Peyer's patch (tissue), 4 donors: ENCODE measurements around the gene ZDHHC21. TPM values are rescaled to one million over a fixed set of nuclear protein-coding genes. Genes with fewer than 3 reads are reported as not detected.

Source experiments
- DNase-seq, 3 donors: peaks; one replicate each; pipeline ENCODE4 v3.0.0-alpha.2; 2017 to 2019
- H3K27ac ChIP-seq, 4 donors: fragments of 200-600 bp; sonication (generic); one replicate each; pipeline ENCODE4 v1.5.1; 2016 to 2019
- H3K27me3 ChIP-seq, 2 donors: fragments of 200-600 bp; sonication (generic); one replicate each; pipeline ENCODE4 v1.5.1; 2019
- H3K36me3 ChIP-seq, 3 donors: fragments of 200-600 bp; sonication (generic); one replicate each; pipeline ENCODE4 v1.5.1; 2016 to 2019
- H3K4me1 ChIP-seq, 4 donors: fragments of 200-600 bp; sonication (generic); one replicate each; pipeline ENCODE4 v1.5.1; 2016 to 2019
- H3K4me3 ChIP-seq, 4 donors: fragments of 200-600 bp; sonication (generic); 1 replicate in 3 of 4; 2 replicates in 1 of 4; pipeline ENCODE4 v1.5.1; 2016 to 2019; ENCODE audit warnings: mild to moderate bottlenecking in 1 of 4
- H3K9me3 ChIP-seq, 4 donors: fragments of 200-600 bp; sonication (generic); one replicate each; pipeline ENCODE4 v1.5.1; 2016 to 2019; ENCODE audit warnings: mild to moderate bottlenecking in 1 of 4
- POLR2A ChIP-seq, 2 donors: fragments of 450-650 bp; IDR thresholded peaks; one replicate each; pipeline ENCODE4 v1.5.1; 2017; ENCODE audit warnings: antibody characterized with exemption in 2 of 2, mild to moderate bottlenecking in 2 of 2, moderate library complexity in 2 of 2
- total RNA-seq, 4 donors: library from RNA; depleted of rRNA; stranded (reverse); fragments of >200 nt; gene quantifications; one replicate each; pipeline ENCODE4 v1.1.0, GENCODE V29; 2016
- TF ChIP-seq, protein P1 (sequence below), 6 experiments: fragments of 450-650 bp in 4 of 6; fragments of 200-600 bp in 2 of 6; sonication (generic) in 1 of 6; IDR thresholded peaks; one replicate each; pipeline ENCODE4 v1.5.1; 2017 to 2019; ENCODE audit warnings: antibody characterized with exemption in 6 of 6, mild to moderate bottlenecking in 3 of 6, moderate library complexity in 1 of 6

Gene ZDHHC21
- total RNA-seq, 4 donors from 2014 or later: 12.4 to 52.5 (median 38.2) TPM

DNA sequence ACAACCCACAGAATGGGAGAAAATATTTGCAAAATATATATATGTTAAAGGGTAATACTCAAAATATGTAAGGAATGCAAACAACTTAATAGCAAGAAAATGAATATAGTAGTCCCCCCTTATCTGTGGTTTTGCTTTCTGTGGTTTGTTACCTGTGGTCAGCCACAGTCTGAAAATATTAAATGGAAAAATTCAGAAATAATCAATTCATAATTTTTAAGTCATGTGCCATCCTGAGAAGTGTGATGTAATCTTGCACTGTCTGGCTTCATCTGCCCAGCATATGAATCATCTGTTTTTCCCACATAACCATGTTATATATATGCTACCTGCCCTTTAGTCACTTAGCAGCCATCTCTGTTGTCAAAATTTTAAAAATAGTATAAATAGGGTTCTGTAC is 17.6 kb upstream of the ZDHHC21 start:
- H3K27me3 ChIP-seq: no peaks in the 10 kb centered on the region
- no peak for DNase-seq
- H3K4me3 ChIP-seq: no peak overlapping the region
- no peaks in the 10 kb centered on the region for H3K4me1 ChIP-seq
- H3K27ac ChIP-seq: no peak overlapping the region
- H3K9me3 ChIP-seq: no peaks in the 10 kb centered on the region
- TF ChIP-seq POLR2A (IDR thresholded peaks at IDR 0.05): no peak
- TF ChIP-seq, protein P1, sequence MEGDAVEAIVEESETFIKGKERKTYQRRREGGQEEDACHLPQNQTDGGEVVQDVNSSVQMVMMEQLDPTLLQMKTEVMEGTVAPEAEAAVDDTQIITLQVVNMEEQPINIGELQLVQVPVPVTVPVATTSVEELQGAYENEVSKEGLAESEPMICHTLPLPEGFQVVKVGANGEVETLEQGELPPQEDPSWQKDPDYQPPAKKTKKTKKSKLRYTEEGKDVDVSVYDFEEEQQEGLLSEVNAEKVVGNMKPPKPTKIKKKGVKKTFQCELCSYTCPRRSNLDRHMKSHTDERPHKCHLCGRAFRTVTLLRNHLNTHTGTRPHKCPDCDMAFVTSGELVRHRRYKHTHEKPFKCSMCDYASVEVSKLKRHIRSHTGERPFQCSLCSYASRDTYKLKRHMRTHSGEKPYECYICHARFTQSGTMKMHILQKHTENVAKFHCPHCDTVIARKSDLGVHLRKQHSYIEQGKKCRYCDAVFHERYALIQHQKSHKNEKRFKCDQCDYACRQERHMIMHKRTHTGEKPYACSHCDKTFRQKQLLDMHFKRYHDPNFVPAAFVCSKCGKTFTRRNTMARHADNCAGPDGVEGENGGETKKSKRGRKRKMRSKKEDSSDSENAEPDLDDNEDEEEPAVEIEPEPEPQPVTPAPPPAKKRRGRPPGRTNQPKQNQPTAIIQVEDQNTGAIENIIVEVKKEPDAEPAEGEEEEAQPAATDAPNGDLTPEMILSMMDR (IDR thresholded peaks at IDR 0.05): no peak
- H3K36me3 ChIP-seq: no peaks in the 10 kb centered on the region

DNA sequence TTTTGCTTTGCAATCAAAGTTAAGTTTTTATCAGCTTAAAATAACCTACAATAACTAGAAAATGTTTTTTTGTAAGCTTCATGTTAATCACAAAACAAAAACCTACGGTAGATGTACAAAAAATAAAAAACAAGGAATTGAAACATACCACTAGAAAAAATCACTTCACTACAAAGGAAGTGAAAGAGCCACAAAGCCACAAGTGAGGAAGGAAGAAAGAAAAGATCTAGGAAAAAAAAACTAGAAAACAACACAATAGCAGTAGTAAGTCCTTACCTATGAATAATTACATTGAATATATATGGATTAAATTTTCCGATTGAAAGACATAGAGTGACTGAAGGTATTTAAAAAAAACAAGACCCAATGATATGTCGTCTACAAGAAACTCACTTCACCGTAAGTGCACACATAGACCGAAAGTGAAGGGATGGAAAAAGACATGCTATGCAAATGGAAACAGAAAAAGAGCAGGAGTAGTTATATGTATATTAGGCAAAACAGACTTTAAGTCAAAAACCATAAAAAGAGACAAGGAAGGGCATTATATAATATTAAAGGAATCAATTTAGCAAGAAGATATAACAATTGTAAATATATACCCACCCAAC is 13.4 kb upstream of the ZDHHC21 start:
- H3K27ac ChIP-seq: no peak overlapping the region
- DNase-seq: no peak
- no peak overlapping the region for H3K4me3 ChIP-seq
- H3K9me3 ChIP-seq: no peaks in the 10 kb centered on the region
- no peaks in the 10 kb centered on the region for H3K4me1 ChIP-seq
- no peak for TF ChIP-seq POLR2A (IDR thresholded peaks at IDR 0.05)
- TF ChIP-seq, protein P1 (IDR thresholded peaks at IDR 0.05): no peak
- H3K36me3 ChIP-seq: no peaks in the 10 kb centered on the region
- H3K27me3 ChIP-seq: no peaks in the 10 kb centered on the region

DNA sequence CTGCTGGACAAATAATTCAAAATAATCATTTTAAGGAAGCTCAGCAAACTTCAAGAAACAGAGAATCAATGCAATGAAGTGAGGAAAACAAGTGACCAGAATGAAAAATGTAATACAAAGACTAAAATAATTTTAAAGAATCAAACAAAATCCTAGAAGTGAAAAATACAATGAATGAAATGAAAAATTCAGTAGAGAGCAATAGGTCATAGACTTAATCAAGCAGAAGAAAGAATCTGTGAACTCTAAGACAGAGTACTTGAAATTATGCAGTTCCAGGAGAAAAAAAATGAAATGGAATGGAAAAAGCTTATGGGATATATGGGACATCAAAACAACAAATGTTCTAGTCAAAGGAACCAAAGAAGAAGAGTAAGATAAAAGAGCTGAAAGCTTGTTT is 11.8 kb upstream of the ZDHHC21 start:
- Histone ChIP-seq H3K4me3 (no peak overlapping the region), H3K27ac (no peak overlapping the region), H3K9me3 (no peaks in the 10 kb centered on the region), H3K4me1 (no peaks in the 10 kb centered on the region), H3K36me3 (no peaks in the 10 kb centered on the region), H3K27me3 (no peaks in the 10 kb centered on the region)
- TF ChIP-seq POLR2A (IDR thresholded peaks at IDR 0.05): no peak
- TF ChIP-seq, protein P1 (IDR thresholded peaks at IDR 0.05): no peak
- DNase-seq: no peak

DNA sequence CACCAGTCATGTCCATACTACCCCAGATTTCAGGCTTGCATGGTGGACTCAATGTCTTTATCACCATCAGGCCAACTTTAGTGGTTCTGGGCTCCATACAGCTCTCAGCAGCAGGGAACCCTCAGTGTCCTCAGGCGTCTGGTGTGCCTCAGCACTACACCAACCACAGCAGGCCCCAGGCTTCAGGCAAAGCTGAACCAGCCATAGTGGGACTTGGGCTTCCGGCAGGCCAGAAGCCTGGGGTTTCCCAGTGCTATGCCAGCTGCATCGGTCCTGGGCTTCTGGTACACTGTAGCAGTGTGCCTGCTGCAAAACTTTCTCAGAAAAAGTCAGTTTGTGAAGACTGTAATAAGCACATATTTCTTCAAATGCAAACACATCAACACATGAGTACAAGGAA is 11.0 kb upstream of the ZDHHC21 start:
- TF ChIP-seq, protein P1 (IDR thresholded peaks at IDR 0.05): no peak
- no peak for TF ChIP-seq POLR2A (IDR thresholded peaks at IDR 0.05)
- DNase-seq: no peak
- H3K27ac ChIP-seq: no peak overlapping the region
- H3K4me3 ChIP-seq: no peak overlapping the region
- no peaks in the 10 kb centered on the region for H3K9me3 ChIP-seq
- H3K36me3 ChIP-seq: no peaks in the 10 kb centered on the region
- no peaks in the 10 kb centered on the region for H3K4me1 ChIP-seq
- H3K27me3 ChIP-seq: no peaks in the 10 kb centered on the region

DNA sequence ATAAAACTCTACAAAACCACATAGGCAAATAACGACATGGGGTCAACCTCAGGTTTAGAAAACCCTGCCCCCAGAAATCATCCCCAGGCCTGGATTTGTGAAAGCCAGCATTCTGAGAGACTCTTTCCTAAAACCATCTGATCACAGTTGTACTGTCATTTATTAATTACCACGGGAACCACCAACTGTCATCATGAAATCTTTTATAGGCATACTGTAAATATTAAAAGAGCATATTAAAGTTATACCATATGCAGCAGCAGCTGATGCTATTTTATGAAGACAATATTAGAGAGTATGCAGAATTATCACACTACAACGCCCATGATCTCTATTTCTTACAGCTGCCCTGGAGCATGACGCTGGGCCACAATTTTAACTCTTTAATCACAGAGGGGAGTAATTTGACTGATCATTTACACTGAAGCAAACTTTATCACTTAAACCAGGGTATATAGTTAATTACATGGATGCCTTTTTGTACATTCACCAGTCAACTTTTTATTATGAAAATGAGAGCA is 9.0 kb upstream of the ZDHHC21 start:
- Histone ChIP-seq H3K4me1 (no peaks in the 10 kb centered on the region), H3K9me3 (no peaks in the 10 kb centered on the region), H3K27me3 (no peaks in the 10 kb centered on the region), H3K27ac (no peak overlapping the region), H3K4me3 (no peak overlapping the region), H3K36me3 (no peaks in the 10 kb centered on the region)
- no peak for DNase-seq
- no peak for TF ChIP-seq POLR2A (IDR thresholded peaks at IDR 0.05)
- TF ChIP-seq, protein P1 (IDR thresholded peaks at IDR 0.05): no peak
